Measurements from ENCODE around the gene PHACTR3.
"Not testable (repeated sequence)": the region's sequence is repeated elsewhere in the genome, so short reads cannot be mapped to it uniquely, and the experiment has no call there.

The PHACTR3 gene

GRCh38 chr20:59611286-59611685, 6.9 kb downstream of the PHACTR3 start:
- no peak overlapping the region for H3K4me3 ChIP-seq (ENCODE audit: low read length)
- TF ChIP-seq ZNF274 (IDR thresholded peaks at IDR 0.05; ENCODE audit: low read depth, low read length): no peak

GRCh38 chr20:59613861-59614260, 9.5 kb downstream of the PHACTR3 start:
- no peak for TF ChIP-seq ZNF274 (IDR thresholded peaks at IDR 0.05; ENCODE audit: low read depth, low read length)
- H3K4me3 ChIP-seq (ENCODE audit: low read length): no peak overlapping the region

GRCh38 chr20:59614714-59615113, 10.4 kb downstream of the PHACTR3 start:
- no peak for TF ChIP-seq ZNF274 (IDR thresholded peaks at IDR 0.05; ENCODE audit: low read depth, low read length)
- H3K4me3 ChIP-seq (ENCODE audit: low read length): no peak overlapping the region

GRCh38 chr20:59616306-59616705, 12.0 kb downstream of the PHACTR3 start:
- no peak overlapping the region for H3K4me3 ChIP-seq (ENCODE audit: low read length)
- TF ChIP-seq ZNF274 (IDR thresholded peaks at IDR 0.05; ENCODE audit: low read depth, low read length): no peak

GRCh38 chr20:59617221-59617620, 12.9 kb downstream of the PHACTR3 start:
- H3K4me3 ChIP-seq (ENCODE audit: low read length): no peak overlapping the region
- TF ChIP-seq ZNF274 (IDR thresholded peaks at IDR 0.05; ENCODE audit: low read depth, low read length): no peak

DNA sequence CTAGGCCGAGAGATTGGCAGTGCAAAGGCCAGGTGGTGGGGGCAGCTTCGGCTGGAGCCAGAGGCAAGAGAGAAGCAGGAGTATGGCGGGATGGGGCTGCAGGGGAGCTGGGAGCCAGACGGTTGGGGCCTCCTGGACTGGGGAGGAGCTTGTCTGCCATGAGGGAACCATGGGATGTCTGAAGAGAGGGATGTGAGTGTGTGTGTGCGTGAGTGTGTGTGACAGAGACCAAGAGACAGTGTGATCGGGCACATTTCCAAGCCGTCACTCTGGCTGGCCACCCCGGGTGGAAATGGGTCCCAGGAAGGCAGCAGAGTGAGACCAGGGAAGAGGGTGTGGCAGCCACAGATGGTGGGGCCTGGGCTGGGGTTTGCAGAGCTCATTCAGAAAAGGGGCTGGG, 13.8 kb downstream of the PHACTR3 start:
- TF ChIP-seq ZNF274 (IDR thresholded peaks at IDR 0.05; ENCODE audit: low read depth, low read length): no peak
- H3K4me3 ChIP-seq (ENCODE audit: low read length): no peak overlapping the region

DNA sequence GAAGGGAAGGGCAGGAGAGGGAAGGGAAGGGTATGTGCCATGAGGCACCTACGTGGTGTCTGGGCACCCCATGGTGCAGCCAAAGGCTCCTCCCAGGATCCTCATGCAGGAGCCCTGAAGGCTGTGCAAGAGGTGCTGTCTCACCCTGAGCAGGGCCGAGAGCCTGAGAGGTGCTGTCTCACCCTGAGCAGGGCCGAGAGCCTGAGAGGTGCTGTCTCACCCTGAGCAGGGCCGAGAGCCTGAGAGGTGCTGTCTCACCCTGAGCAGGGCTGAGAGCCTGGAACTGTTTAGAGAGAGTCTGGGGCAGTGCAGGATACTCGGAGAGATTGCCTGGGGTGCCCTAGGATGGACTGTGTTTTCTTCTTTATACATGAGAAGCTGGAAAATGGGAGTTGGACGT, 14.2 kb downstream of the PHACTR3 start:
- H3K4me3 ChIP-seq (ENCODE audit: low read length): not testable (repeated sequence)

- no peak for TF ChIP-seq ZNF274 (IDR thresholded peaks at IDR 0.05; ENCODE audit: low read depth, low read length)
- no peak overlapping the region for H3K4me3 ChIP-seq (ENCODE audit: low read length)
Measured at GRCh38 chr20:59620860-59621505, 16.6 kb downstream of the PHACTR3 start.

DNA sequence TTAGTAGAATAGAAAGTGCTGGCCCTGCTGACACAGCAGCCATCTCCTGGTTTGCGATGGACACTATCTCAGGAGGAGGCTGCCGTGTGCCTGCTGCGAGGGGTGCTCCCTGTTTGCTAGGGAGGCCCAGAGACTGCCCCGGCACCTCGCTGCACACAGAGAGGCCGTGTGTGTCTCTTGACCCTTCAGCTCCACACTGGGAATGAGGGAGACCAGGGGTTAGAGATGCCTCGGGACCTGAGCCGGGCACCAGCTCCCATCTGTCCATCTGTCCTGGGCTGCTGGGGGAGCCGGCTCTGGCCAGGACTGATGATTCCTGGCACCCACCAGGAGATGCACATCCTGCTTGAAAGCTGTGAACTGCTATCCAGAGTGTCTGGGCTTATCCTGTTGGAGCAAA, 18.2 kb downstream of the PHACTR3 start:
- TF ChIP-seq ZNF274 (IDR thresholded peaks at IDR 0.05; ENCODE audit: low read depth, low read length): no peak
- no peak overlapping the region for H3K4me3 ChIP-seq (ENCODE audit: low read length)

DNA sequence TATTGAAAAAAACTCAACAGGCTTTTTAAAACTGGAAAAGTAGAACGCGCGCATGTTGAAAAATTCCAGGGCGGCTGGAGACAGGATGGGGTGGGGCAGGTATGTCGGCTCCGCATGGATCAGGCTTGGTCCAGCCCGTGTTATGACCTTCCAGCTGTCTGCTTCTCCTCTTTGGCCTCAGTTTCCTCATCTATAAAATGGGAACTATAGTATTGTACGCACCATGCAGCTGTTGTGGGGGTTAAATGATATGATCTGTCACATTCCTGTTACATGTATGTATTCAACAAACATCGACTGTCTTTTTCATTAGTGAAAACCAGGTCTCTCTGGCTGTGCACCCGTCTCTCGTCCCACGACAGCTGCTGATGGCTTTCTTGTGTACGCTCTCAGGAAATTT, 18.8 kb downstream of the PHACTR3 start:
- no peak for TF ChIP-seq ZNF274 (IDR thresholded peaks at IDR 0.05; ENCODE audit: low read depth, low read length)
- H3K4me3 ChIP-seq (ENCODE audit: low read length): no peak overlapping the region

DNA sequence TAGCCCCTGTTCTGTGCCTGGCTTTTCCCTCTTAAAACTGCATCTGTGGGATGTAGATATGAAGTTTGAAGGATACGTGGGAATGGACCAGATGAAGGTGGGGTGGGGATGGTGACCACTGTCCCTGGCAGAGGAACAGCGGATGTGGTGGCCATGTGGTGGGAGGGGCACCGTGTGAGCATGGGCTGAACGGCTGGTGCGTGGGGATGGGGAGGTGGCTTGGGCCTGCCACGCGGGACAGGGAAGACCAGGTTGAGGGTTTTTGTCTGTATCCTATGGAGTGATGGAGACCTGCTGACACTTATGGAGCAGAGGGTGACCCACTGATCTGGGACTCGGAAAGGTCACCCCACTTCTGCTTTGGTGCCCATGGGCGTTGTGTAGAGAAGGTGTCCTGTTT, 19.2 kb downstream of the PHACTR3 start:
- TF ChIP-seq ZNF274 (IDR thresholded peaks at IDR 0.05; ENCODE audit: low read depth, low read length): no peak

GRCh38 chr20:59624401-59624800, 20.1 kb downstream of the PHACTR3 start:
- H3K4me3 ChIP-seq (ENCODE audit: low read length): no peak overlapping the region
- no peak for TF ChIP-seq ZNF274 (IDR thresholded peaks at IDR 0.05; ENCODE audit: low read depth, low read length)

More for the DNA sequence above, 19.2 kb downstream of the PHACTR3 start:
- no peak overlapping the region for H3K4me3 ChIP-seq (ENCODE audit: low read length)

DNA sequence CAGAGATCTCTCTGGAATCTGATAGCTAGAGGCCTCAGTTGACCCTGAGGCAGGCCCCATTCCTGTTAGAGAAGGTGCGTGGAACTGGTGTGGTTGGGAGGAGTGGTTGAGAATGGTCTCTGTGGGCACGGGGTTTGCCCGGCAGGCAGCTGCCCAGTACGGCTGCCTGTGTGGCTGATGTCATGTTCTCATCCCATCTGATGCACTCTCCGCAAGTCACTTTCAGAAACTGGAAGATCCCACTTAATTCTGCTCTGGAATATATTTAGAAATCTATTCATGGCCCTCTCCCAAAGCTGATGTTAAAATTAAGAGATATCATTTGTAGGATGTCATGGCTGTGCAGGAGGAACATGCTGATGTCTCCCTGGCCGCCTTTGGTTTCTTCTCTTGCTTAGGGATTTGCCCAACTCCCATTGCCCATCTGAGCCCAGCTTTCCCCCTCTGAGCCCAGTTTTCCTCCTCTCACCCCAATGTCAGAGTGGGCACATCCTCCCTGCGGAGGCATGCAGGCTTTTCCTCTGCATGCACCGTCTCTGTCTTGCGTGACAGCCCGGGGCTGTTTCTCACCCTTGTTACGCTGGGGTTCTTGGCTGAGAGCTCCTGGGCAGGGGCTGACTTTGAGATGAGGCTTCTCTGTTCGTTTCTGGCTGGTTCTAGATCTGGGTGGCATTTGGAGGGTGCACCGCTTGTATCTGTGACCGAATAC, 21.0 kb downstream of the PHACTR3 start:
- no peak overlapping the region for H3K4me3 ChIP-seq (ENCODE audit: low read length)
- no peak for TF ChIP-seq ZNF274 (IDR thresholded peaks at IDR 0.05; ENCODE audit: low read depth, low read length)

- TF ChIP-seq ZNF274 (IDR thresholded peaks at IDR 0.05; ENCODE audit: low read depth, low read length): no peak
- H3K4me3 ChIP-seq (ENCODE audit: low read length): no peak overlapping the region
Measured at GRCh38 chr20:59627298-59627697, 23.0 kb downstream of the PHACTR3 start.

DNA sequence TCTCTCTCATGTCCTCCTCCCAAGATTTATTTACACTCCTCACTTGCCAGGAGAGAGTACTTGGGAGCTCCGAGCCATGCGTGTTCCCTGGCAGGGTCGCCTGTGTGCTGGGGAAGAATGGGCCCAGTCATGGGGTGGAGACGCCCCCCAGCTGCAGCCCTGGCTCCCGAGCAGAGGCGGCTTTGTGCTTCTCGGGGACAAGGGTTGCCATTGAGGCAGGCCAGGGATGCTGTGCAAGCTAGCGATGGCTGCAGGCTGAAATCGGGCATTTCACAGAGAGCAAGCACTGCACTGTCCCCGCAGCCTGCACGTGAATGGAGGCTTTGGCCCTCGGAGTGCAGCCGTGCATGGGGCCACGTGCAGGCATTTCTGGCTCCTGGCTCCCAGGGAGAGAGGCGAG, 23.8 kb downstream of the PHACTR3 start:
- no peak for TF ChIP-seq ZNF274 (IDR thresholded peaks at IDR 0.05; ENCODE audit: low read depth, low read length)

More for the DNA sequence above, 23.8 kb downstream of the PHACTR3 start:
- H3K4me3 ChIP-seq (ENCODE audit: low read length): no peak overlapping the region

Measured in GM08714 (cell line).